ENCODE data around the gene LACTB. TPM values are rescaled to one million over a fixed set of nuclear protein-coding genes. Genes with fewer than 3 reads are reported as not detected.

LACTB gene
- total and polyA plus RNA-seq, 10 of the 15 experiments (the other 5 are each of a cell fraction or from before 2014, with no cell fraction given), result 5.0 to 35.3 (median 16.6) TPM

- H3K79me2 ChIP-seq (ENCODE audit: control insufficient read depth, insufficient read depth, low read length), result no peaks in the 10 kb centered on the region
- ChIA-PET RAD21 (ENCODE audit: unreplicated experiment) (interaction anchor here (0.9 to 5.4 kb wide), 8 partner anchors 45 to 311 kb away, joined by 3 to 39 read pairs (median 4); no protein-coding TSS in a partner anchor), SMC1A (ENCODE audit: uncharacterized antibody, unreplicated experiment) (interaction anchor here (0.7 to 4.8 kb wide), 11 partner anchors 10 to 311 kb away, joined by 3 to 27 read pairs (median 3); no protein-coding TSS in a partner anchor), POLR2A (interaction anchor here (0.5 kb wide), 1 partner anchor 46 kb away, joined by 3 read pairs; no protein-coding TSS in a partner anchor), CTCF (interaction anchor here (0.6 to 6.3 kb wide), 28 partner anchors 14 to 351 kb away, joined by 3 to 107 read pairs (median 4); no protein-coding TSS in a partner anchor)
- in situ Hi-C loops (cut with MboI) (loop anchor here (10.0 kb wide), 1 partner anchor 249 kb away; no protein-coding TSS in a partner anchor), intact Hi-C loops (cut with micrococcal nuclease; ENCODE audit: unreplicated experiment) (loop anchor here (1.0 to 2.0 kb wide), 3 partner anchors 45 to 311 kb away; no protein-coding TSS in a partner anchor)
- no TSS peak for BruUV-seq (replicated peaks)
- peak; percentile 35 for DNase-seq (ENCODE audit: low read depth, low spot score)
- H3K4me1 ChIP-seq (ENCODE audit: control insufficient read depth, insufficient read depth, low read length), result no peaks in the 10 kb centered on the region
- H2AFZ ChIP-seq (ENCODE audit: control insufficient read depth, low read depth, low read length), result peak overlapping the region; percentile 18; the same call in 1 of the 2 replicates
- no peaks in the 10 kb centered on the region; a peak in 2 of 4 replicates for H3K27me3 ChIP-seq (replicated peaks in 1 of 2; ENCODE audit: control insufficient read depth in 2 of 2, insufficient read depth in 2 of 2, low read length in 1 of 2)
- no peak overlapping the region for H3K9ac ChIP-seq (ENCODE audit: control insufficient read depth, insufficient read depth, low read length)
- FAIRE-seq, result peak; percentile 93
- H3K4me2 ChIP-seq (ENCODE audit: control insufficient read depth, insufficient read depth), result no peak overlapping the region
- H3K36me3 ChIP-seq (ENCODE audit: control insufficient read depth in 2 of 2, insufficient read depth in 2 of 2, low read length in 1 of 2), result no peaks in the 10 kb centered on the region
- no peak overlapping the region for H3K4me3 ChIP-seq
- H3K27ac ChIP-seq (ENCODE audit: control insufficient read depth, insufficient read depth), result no peak overlapping the region
- H3K9me3 ChIP-seq (replicated peaks; ENCODE audit: control insufficient read depth, insufficient read depth, low read length), result no peaks in the 10 kb centered on the region
- H4K20me1 ChIP-seq (ENCODE audit: control insufficient read depth, insufficient read depth), result no peaks in the 10 kb centered on the region
- peak; percentile 99 for ATAC-seq
- WGBS (ENCODE audit: insufficient coverage, insufficient replicate concordance, low lambda C conversion rate, missing lambda C conversion rate), result 4% methylated on average over 6 of the region's 6 CpGs
- TF ChIP-seq ZNF24 (IDR thresholded peaks at IDR 0.05), result 0 out of 2 replicates have a peak, but pooled peaks have one; percentile 23
- no peak for TF ChIP-seq MEF2B (IDR thresholded peaks at IDR 0.05; ENCODE audit: partially characterized antibody, poor library complexity, severe bottlenecking)
- TF ChIP-seq KDM1A (IDR thresholded peaks at IDR 0.05; ENCODE audit: borderline replicate concordance), result no peak
- TF ChIP-seq NRF1 (conservative IDR thresholded peaks at IDR 0.05; ENCODE audit: low read depth, low read length), result no peak
- TF ChIP-seq, protein P1, sequence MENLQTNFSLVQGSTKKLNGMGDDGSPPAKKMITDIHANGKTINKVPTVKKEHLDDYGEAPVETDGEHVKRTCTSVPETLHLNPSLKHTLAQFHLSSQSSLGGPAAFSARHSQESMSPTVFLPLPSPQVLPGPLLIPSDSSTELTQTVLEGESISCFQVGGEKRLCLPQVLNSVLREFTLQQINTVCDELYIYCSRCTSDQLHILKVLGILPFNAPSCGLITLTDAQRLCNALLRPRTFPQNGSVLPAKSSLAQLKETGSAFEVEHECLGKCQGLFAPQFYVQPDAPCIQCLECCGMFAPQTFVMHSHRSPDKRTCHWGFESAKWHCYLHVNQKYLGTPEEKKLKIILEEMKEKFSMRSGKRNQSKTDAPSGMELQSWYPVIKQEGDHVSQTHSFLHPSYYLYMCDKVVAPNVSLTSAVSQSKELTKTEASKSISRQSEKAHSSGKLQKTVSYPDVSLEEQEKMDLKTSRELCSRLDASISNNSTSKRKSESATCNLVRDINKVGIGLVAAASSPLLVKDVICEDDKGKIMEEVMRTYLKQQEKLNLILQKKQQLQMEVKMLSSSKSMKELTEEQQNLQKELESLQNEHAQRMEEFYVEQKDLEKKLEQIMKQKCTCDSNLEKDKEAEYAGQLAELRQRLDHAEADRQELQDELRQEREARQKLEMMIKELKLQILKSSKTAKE (IDR thresholded peaks at IDR 0.05; ENCODE audit: low read depth, poor library complexity, severe bottlenecking), result no peak
- TF ChIP-seq FOXK2 (IDR thresholded peaks at IDR 0.05), result no peak
- peak; percentile 91 for TF ChIP-seq RAD21 (IDR thresholded peaks at IDR 0.05; ENCODE audit: insufficient read depth, low read depth, low read length)
- no peak for TF ChIP-seq ZNF207 (IDR thresholded peaks at IDR 0.05; ENCODE audit: borderline replicate concordance)
- TF ChIP-seq, protein P2, sequence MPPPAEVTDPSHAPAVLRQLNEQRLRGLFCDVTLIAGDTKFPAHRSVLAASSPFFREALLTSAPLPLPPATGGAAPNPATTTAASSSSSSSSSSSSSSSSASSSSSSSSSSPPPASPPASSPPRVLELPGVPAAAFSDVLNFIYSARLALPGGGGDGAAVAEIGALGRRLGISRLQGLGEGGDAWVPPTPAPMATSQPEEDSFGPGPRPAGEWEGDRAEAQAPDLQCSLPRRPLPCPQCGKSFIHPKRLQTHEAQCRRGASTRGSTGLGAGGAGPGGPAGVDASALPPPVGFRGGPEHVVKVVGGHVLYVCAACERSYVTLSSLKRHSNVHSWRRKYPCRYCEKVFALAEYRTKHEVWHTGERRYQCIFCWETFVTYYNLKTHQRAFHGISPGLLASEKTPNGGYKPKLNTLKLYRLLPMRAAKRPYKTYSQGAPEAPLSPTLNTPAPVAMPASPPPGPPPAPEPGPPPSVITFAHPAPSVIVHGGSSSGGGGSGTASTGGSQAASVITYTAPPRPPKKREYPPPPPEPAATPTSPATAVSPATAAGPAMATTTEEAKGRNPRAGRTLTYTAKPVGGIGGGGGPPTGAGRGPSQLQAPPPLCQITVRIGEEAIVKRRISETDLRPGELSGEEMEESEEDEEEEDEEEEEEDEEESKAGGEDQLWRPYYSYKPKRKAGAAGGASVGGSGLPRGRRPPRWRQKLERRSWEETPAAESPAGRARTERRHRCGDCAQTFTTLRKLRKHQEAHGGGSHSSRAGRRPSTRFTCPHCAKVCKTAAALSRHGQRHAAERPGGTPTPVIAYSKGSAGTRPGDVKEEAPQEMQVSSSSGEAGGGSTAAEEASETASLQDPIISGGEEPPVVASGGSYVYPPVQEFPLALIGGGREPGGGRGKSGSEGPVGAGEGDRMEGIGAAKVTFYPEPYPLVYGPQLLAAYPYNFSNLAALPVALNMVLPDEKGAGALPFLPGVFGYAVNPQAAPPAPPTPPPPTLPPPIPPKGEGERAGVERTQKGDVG (CRISPR knock-in tag; IDR thresholded peaks at IDR 0.05), result no peak
- peak; percentile 55; the same call in 1 of the 2 replicates for TF ChIP-seq NR2F1 (conservative IDR thresholded peaks at IDR 0.05)
- no peak for TF ChIP-seq ZNF384 (IDR thresholded peaks at IDR 0.05; ENCODE audit: borderline replicate concordance, low read depth, low read length)
- TF ChIP-seq RELA (IDR thresholded peaks at IDR 0.05; ENCODE audit: borderline replicate concordance, partially characterized antibody), result no peak
- no peak for TF ChIP-seq KAT2A (conservative IDR thresholded peaks at IDR 0.05; ENCODE audit: control insufficient read depth, low read depth, low read length)
- TF ChIP-seq JUND (IDR thresholded peaks at IDR 0.05; ENCODE audit: low read depth, low read length), result no peak
- peak; percentile 81; the same call in 1 of the 2 replicates for TF ChIP-seq SMARCA5 (IDR thresholded peaks at IDR 0.05)
- TF ChIP-seq JUNB (IDR thresholded peaks at IDR 0.05), result no peak
- TF ChIP-seq ZNF274 (IDR thresholded peaks at IDR 0.05; ENCODE audit: insufficient read depth, insufficient read length), result no peak
Observed at GRCh38 chr15:63093486-63094205, 28.0 kb upstream of the LACTB start.
